ENCODE data around the gene SLC39A11. TPM values are rescaled to one million over a fixed set of nuclear protein-coding genes. Genes with fewer than 3 reads are reported as not detected.

The SLC39A11 gene
- total RNA-seq, 4 donors from 2014 or later: 45.2 to 59.5 (median 49.2) TPM

DNA sequence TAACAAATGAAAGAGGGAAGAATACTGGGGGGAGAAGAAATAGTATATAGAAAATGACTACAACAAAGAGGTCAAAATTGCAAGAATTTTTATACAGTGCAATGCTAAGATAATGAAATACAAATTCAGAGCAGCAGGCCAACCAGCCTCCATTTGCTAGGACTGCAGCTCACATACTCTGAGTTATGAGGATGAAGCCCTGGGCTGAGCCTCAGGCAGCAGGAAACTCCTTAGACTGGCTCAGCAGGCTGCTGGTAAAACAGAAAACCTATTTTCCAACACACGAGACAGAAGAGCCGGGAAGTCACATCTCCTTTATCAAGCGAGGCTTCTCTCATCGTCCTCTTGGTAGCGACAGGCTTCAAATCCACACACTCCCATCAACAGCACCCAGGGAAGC lies 296.5 kb downstream of the SLC39A11 start:
- no peak overlapping the region for H3K4me3 ChIP-seq
- H3K36me3 ChIP-seq: peaks cover 16% of the 10 kb centered on the region
- no peak for TF ChIP-seq POLR2AphosphoS5 (IDR thresholded peaks at IDR 0.05)
- TF ChIP-seq, protein P1, sequence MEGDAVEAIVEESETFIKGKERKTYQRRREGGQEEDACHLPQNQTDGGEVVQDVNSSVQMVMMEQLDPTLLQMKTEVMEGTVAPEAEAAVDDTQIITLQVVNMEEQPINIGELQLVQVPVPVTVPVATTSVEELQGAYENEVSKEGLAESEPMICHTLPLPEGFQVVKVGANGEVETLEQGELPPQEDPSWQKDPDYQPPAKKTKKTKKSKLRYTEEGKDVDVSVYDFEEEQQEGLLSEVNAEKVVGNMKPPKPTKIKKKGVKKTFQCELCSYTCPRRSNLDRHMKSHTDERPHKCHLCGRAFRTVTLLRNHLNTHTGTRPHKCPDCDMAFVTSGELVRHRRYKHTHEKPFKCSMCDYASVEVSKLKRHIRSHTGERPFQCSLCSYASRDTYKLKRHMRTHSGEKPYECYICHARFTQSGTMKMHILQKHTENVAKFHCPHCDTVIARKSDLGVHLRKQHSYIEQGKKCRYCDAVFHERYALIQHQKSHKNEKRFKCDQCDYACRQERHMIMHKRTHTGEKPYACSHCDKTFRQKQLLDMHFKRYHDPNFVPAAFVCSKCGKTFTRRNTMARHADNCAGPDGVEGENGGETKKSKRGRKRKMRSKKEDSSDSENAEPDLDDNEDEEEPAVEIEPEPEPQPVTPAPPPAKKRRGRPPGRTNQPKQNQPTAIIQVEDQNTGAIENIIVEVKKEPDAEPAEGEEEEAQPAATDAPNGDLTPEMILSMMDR (IDR thresholded peaks at IDR 0.05): no peak
- TF ChIP-seq EP300 (IDR thresholded peaks at IDR 0.05): no peak
- no peak for TF ChIP-seq POLR2A (IDR thresholded peaks at IDR 0.05)
- H3K27ac ChIP-seq: no peak overlapping the region
- WGBS: 61% methylated on average over 5 of the region's 5 CpGs
- no peak for DNase-seq (ENCODE audit: low spot score in 2 of 2)
- no peaks in the 10 kb centered on the region for H3K4me1 ChIP-seq
- H3K27me3 ChIP-seq: no peaks in the 10 kb centered on the region
- H3K9me3 ChIP-seq: peaks cover 15% of the 10 kb centered on the region

DNA sequence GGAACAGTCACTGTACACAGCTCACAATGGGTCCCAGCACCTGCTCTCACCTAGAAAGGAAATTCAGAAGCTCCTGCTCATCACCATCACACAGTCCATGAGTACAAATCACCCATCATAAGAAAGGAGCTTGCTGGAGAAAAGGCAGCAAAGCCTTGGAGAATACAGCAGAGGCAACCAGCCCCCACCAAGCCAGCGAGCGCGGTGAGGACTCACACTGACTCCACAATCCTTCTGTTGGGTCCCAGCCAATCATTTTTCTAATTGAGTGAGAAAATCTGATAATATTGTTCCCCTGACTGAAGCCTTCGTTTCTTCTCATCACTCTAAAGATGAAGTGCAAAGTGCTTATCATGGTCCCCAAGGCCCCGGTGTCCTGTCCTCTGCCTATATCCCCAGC lies 298.3 kb downstream of the SLC39A11 start:
- TF ChIP-seq EP300 (IDR thresholded peaks at IDR 0.05) (no peak), POLR2A (IDR thresholded peaks at IDR 0.05) (no peak), POLR2AphosphoS5 (IDR thresholded peaks at IDR 0.05) (no peak)
- TF ChIP-seq, protein P1 (IDR thresholded peaks at IDR 0.05): no peak
- H3K9me3 ChIP-seq: peaks cover 8% of the 10 kb centered on the region
- H3K36me3 ChIP-seq: peaks cover 16% of the 10 kb centered on the region
- no peak overlapping the region for H3K27ac ChIP-seq
- DNase-seq (ENCODE audit: low spot score in 2 of 2): no peak
- WGBS: 91% methylated on average over 5 of the region's 5 CpGs
- no peaks in the 10 kb centered on the region for H3K4me1 ChIP-seq
- no peaks in the 10 kb centered on the region for H3K27me3 ChIP-seq
- H3K4me3 ChIP-seq: no peak overlapping the region

DNA sequence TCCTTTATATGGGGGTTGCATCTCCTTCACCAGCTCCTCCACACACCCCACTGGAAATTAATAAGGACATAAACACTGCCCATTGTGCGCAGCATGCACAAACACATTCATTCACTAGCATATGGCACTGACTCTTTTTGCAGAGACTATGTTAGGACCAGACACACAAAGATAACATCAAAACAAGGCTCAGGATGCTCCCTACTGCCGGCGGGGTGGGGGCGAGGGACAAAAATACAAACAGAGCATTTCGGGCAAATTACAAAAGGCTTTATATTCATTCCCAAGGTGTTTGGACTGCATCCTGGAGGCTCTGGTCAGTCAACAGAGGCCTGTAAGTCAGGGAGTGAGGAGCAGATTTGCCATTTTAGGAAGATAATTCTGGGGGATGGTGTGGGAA lies 299.7 kb downstream of the SLC39A11 start:
- peaks cover 8% of the 10 kb centered on the region for H3K9me3 ChIP-seq

DNA sequence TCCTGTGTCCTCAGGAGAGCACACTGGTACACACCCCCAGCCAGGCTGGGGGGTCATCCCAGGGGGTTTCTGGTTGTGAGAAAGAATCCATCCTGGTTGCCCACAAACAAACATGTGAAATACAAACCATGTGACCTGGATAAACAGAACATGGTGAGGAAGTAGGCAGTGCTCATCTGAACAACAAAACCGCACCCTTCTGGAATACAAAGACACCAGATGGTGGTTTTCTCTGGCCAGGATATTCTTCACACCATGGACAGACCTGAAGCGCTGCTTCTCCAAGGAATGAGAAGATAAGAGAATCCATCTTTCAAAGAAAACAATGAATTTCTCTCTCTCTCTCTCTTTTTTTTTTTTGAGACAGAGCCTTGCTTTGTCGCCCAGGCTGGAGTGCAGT lies 302.3 kb downstream of the SLC39A11 start:
- Histone ChIP-seq H3K9me3 (peaks cover 8% of the 10 kb centered on the region), H3K4me3 (no peak overlapping the region)
- WGBS: 93% methylated on average over 3 of the region's 3 CpGs

More for the DNA sequence above, 299.7 kb downstream of the SLC39A11 start:
- no peak overlapping the region for H3K27ac ChIP-seq
- H3K4me3 ChIP-seq: no peak overlapping the region
- no peak for DNase-seq (ENCODE audit: low spot score in 2 of 2)
- H3K36me3 ChIP-seq: peaks cover 16% of the 10 kb centered on the region
- 81% methylated on average over 5 of the region's 5 CpGs for WGBS
- TF ChIP-seq POLR2AphosphoS5 (IDR thresholded peaks at IDR 0.05) (no peak), EP300 (IDR thresholded peaks at IDR 0.05) (no peak), POLR2A (IDR thresholded peaks at IDR 0.05) (no peak)
- TF ChIP-seq, protein P1 (IDR thresholded peaks at IDR 0.05): no peak
- H3K27me3 ChIP-seq: no peaks in the 10 kb centered on the region
- H3K4me1 ChIP-seq: no peaks in the 10 kb centered on the region

DNA sequence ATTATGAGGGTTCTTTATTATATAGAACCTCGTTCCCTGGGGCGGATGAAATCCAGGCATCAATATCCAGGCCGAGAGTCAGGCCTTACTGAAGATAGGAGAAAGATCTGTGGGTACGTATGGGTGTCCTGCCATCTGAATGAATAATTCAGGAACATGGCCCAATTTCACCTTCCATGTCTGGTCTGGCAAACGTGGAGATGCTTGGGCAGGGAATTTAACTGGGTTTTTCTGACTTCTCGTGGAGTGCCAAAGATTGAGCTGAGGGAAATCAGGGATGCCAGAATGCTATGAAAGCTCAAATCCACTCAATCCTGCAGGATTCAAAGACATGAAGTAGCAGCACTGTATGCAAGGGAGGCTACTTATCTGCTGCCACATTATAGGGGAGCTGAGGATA lies 302.8 kb downstream of the SLC39A11 start:
- no peak overlapping the region for H3K27ac ChIP-seq
- H3K4me3 ChIP-seq: no peak overlapping the region
- WGBS: 96% methylated on average over 6 of the region's 6 CpGs
- peaks cover 6% of the 10 kb centered on the region for H3K9me3 ChIP-seq
- H3K36me3 ChIP-seq: peaks cover 13% of the 10 kb centered on the region
- H3K27me3 ChIP-seq: no peaks in the 10 kb centered on the region
- DNase-seq (ENCODE audit: low spot score in 2 of 2): no peak
- TF ChIP-seq, protein P1 (IDR thresholded peaks at IDR 0.05): no peak
- TF ChIP-seq POLR2AphosphoS5 (IDR thresholded peaks at IDR 0.05) (no peak), EP300 (IDR thresholded peaks at IDR 0.05) (no peak), POLR2A (IDR thresholded peaks at IDR 0.05) (no peak)
- H3K4me1 ChIP-seq: no peaks in the 10 kb centered on the region

More for the DNA sequence above, 302.3 kb downstream of the SLC39A11 start:
- Histone ChIP-seq H3K27ac (no peak overlapping the region), H3K4me1 (no peaks in the 10 kb centered on the region), H3K27me3 (no peaks in the 10 kb centered on the region), H3K36me3 (peaks cover 15% of the 10 kb centered on the region)
- DNase-seq (ENCODE audit: low spot score in 2 of 2): no peak
- TF ChIP-seq, protein P1 (IDR thresholded peaks at IDR 0.05): no peak
- TF ChIP-seq POLR2AphosphoS5 (IDR thresholded peaks at IDR 0.05): no peak
- no peak for TF ChIP-seq EP300 (IDR thresholded peaks at IDR 0.05)
- TF ChIP-seq POLR2A (IDR thresholded peaks at IDR 0.05): no peak
